ENCODE data around the gene CMTM7. TPM values are rescaled to one million over a fixed set of nuclear protein-coding genes. Genes with fewer than 3 reads are reported as not detected.
A peak's percentile ranks its signal among the peaks of the same experiment; 100 is the strongest.

The CMTM7 gene
- total and polyA plus RNA-seq, 2 donors: 12.5 to 45.7 TPM

GRCh38 chr3:32481791-32482631 is 90.4 kb downstream of the CMTM7 start:
- peaks cover 0 to 6% of the 10 kb centered on the region in 2 donors for H3K4me1 ChIP-seq (ENCODE audit: control insufficient read depth in 2 of 2, insufficient read depth in 2 of 2, low read length in 2 of 2)
- no peaks in the 10 kb centered on the region for H3K27me3 ChIP-seq (ENCODE audit: control insufficient read depth in 2 of 2, insufficient read depth in 1 of 2, low read length in 1 of 2)
- H3K27ac ChIP-seq (ENCODE audit: low read depth in 1 of 2, low read length in 1 of 2): no peak overlapping the region
- DNase-seq (ENCODE audit: low read depth in 6 of 9, low spot score in 9 of 9): no peak
- WGBS: 99% methylated on average over 3 of the region's 3 CpGs
- H3K36me3 ChIP-seq (ENCODE audit: control insufficient read depth in 2 of 2, insufficient read depth in 2 of 2, low read length in 1 of 2): peaks cover 20 to 41% of the 10 kb centered on the region in 2 donors
- H3K4me3 ChIP-seq (ENCODE audit: low read length in 2 of 2): no peak overlapping the region
- no peaks in the 10 kb centered on the region for H3K9me3 ChIP-seq (ENCODE audit: control insufficient read depth in 2 of 2, insufficient read depth in 1 of 2, low read length in 1 of 2)

GRCh38 chr3:32482693-32483092 is 91.0 kb downstream of the CMTM7 start:
- peaks cover 20 to 45% of the 10 kb centered on the region in 2 donors for H3K36me3 ChIP-seq (ENCODE audit: control insufficient read depth in 2 of 2, insufficient read depth in 2 of 2, low read length in 1 of 2)
- peak in 1 of 9 donors; percentile 41 for DNase-seq (ENCODE audit: low read depth in 6 of 9, low spot score in 9 of 9)
- 32% methylated on average over 1 of the region's 1 CpG for WGBS

GRCh38 chr3:32483772-32484171 is 92.1 kb downstream of the CMTM7 start:
- H3K27ac ChIP-seq (ENCODE audit: low read depth in 1 of 2, low read length in 1 of 2): no peak overlapping the region
- H3K9me3 ChIP-seq (ENCODE audit: control insufficient read depth in 2 of 2, insufficient read depth in 1 of 2, low read length in 1 of 2): no peaks in the 10 kb centered on the region
- no peaks in the 10 kb centered on the region for H3K27me3 ChIP-seq (ENCODE audit: control insufficient read depth in 2 of 2, insufficient read depth in 1 of 2, low read length in 1 of 2)
- H3K4me3 ChIP-seq (ENCODE audit: low read length in 2 of 2): no peak overlapping the region
- WGBS: 89% methylated on average over 1 of the region's 1 CpG
- H3K4me1 ChIP-seq (ENCODE audit: control insufficient read depth in 2 of 2, insufficient read depth in 2 of 2, low read length in 2 of 2): peaks cover 0 to 6% of the 10 kb centered on the region in 2 donors
- DNase-seq (ENCODE audit: low read depth in 6 of 9, low spot score in 9 of 9): no peak
- peaks cover 20 to 38% of the 10 kb centered on the region in 2 donors for H3K36me3 ChIP-seq (ENCODE audit: control insufficient read depth in 2 of 2, insufficient read depth in 2 of 2, low read length in 1 of 2)

More at GRCh38 chr3:32482693-32483092, 91.0 kb downstream of the CMTM7 start:
- Histone ChIP-seq H3K27ac (ENCODE audit: low read depth in 1 of 2, low read length in 1 of 2) (no peak overlapping the region), H3K4me3 (ENCODE audit: low read length in 2 of 2) (no peak overlapping the region), H3K27me3 (ENCODE audit: control insufficient read depth in 2 of 2, insufficient read depth in 1 of 2, low read length in 1 of 2) (no peaks in the 10 kb centered on the region), H3K9me3 (ENCODE audit: control insufficient read depth in 2 of 2, insufficient read depth in 1 of 2, low read length in 1 of 2) (no peaks in the 10 kb centered on the region), H3K4me1 (ENCODE audit: control insufficient read depth in 2 of 2, insufficient read depth in 2 of 2, low read length in 2 of 2) (peaks cover 0 to 6% of the 10 kb centered on the region in 2 donors)

GRCh38 chr3:32484436-32484835 is 92.8 kb downstream of the CMTM7 start:
- Histone ChIP-seq H3K27ac (ENCODE audit: low read depth in 1 of 2, low read length in 1 of 2) (peak overlapping the region in 1 of 2 donors; percentile 11), H3K36me3 (ENCODE audit: control insufficient read depth in 2 of 2, insufficient read depth in 2 of 2, low read length in 1 of 2) (peaks cover 20 to 31% of the 10 kb centered on the region in 2 donors), H3K9me3 (ENCODE audit: control insufficient read depth in 2 of 2, insufficient read depth in 1 of 2, low read length in 1 of 2) (no peaks in the 10 kb centered on the region), H3K4me3 (ENCODE audit: low read length in 2 of 2) (no peak overlapping the region), H3K27me3 (ENCODE audit: control insufficient read depth in 2 of 2, insufficient read depth in 1 of 2, low read length in 1 of 2) (no peaks in the 10 kb centered on the region), H3K4me1 (ENCODE audit: control insufficient read depth in 2 of 2, insufficient read depth in 2 of 2, low read length in 2 of 2) (peaks cover 0 to 6% of the 10 kb centered on the region in 2 donors)
- DNase-seq (ENCODE audit: low read depth in 6 of 9, low spot score in 9 of 9): no peak
- WGBS: 93% methylated on average over 6 of the region's 6 CpGs

- Histone ChIP-seq H3K4me1 (ENCODE audit: control insufficient read depth in 2 of 2, insufficient read depth in 2 of 2, low read length in 2 of 2) (no peaks in the 10 kb centered on the region), H3K27ac (ENCODE audit: low read depth in 1 of 2, low read length in 1 of 2) (no peak overlapping the region)
Measured at GRCh38 chr3:32487781-32488473, 96.3 kb downstream of the CMTM7 start.

GRCh38 chr3:32488474-32489008 is 96.9 kb downstream of the CMTM7 start:
- 96% methylated on average over 3 of the region's 3 CpGs for WGBS
- Histone ChIP-seq H3K4me1 (ENCODE audit: control insufficient read depth in 2 of 2, insufficient read depth in 2 of 2, low read length in 2 of 2) (no peaks in the 10 kb centered on the region), H3K36me3 (ENCODE audit: control insufficient read depth in 2 of 2, insufficient read depth in 2 of 2, low read length in 1 of 2) (peaks cover 10 to 18% of the 10 kb centered on the region in 2 donors), H3K27me3 (ENCODE audit: control insufficient read depth in 2 of 2, insufficient read depth in 1 of 2, low read length in 1 of 2) (no peaks in the 10 kb centered on the region), H3K4me3 (ENCODE audit: low read length in 2 of 2) (no peak overlapping the region), H3K9me3 (ENCODE audit: control insufficient read depth in 2 of 2, insufficient read depth in 1 of 2, low read length in 1 of 2) (no peaks in the 10 kb centered on the region), H3K27ac (ENCODE audit: low read depth in 1 of 2, low read length in 1 of 2) (no peak overlapping the region)
- DNase-seq (ENCODE audit: low read depth in 6 of 9, low spot score in 9 of 9): no peak

More at GRCh38 chr3:32487781-32488473, 96.3 kb downstream of the CMTM7 start:
- no peak overlapping the region for H3K4me3 ChIP-seq (ENCODE audit: low read length in 2 of 2)
- DNase-seq (ENCODE audit: low read depth in 6 of 9, low spot score in 9 of 9): no peak
- H3K27me3 ChIP-seq (ENCODE audit: control insufficient read depth in 2 of 2, insufficient read depth in 1 of 2, low read length in 1 of 2): no peaks in the 10 kb centered on the region
- peaks cover 10 to 19% of the 10 kb centered on the region in 2 donors for H3K36me3 ChIP-seq (ENCODE audit: control insufficient read depth in 2 of 2, insufficient read depth in 2 of 2, low read length in 1 of 2)
- WGBS: over 99% methylated on average over 3 of the region's 3 CpGs
- H3K9me3 ChIP-seq (ENCODE audit: control insufficient read depth in 2 of 2, insufficient read depth in 1 of 2, low read length in 1 of 2): no peaks in the 10 kb centered on the region

GRCh38 chr3:32492684-32493436 is 101.2 kb downstream of the CMTM7 start:
- H3K9me3 ChIP-seq (ENCODE audit: control insufficient read depth in 2 of 2, insufficient read depth in 1 of 2, low read length in 1 of 2): no peaks in the 10 kb centered on the region
- H3K4me1 ChIP-seq (ENCODE audit: control insufficient read depth in 2 of 2, insufficient read depth in 2 of 2, low read length in 2 of 2): no peaks in the 10 kb centered on the region
- DNase-seq (ENCODE audit: low read depth in 6 of 9, low spot score in 9 of 9): no peak
- H3K27me3 ChIP-seq (ENCODE audit: control insufficient read depth in 2 of 2, insufficient read depth in 1 of 2, low read length in 1 of 2): no peaks in the 10 kb centered on the region
- H3K27ac ChIP-seq (ENCODE audit: low read depth in 1 of 2, low read length in 1 of 2): no peak overlapping the region
- no peaks in the 10 kb centered on the region for H3K36me3 ChIP-seq (ENCODE audit: control insufficient read depth in 2 of 2, insufficient read depth in 2 of 2, low read length in 1 of 2)
- H3K4me3 ChIP-seq (ENCODE audit: low read length in 2 of 2): no peak overlapping the region
- WGBS: 98% methylated on average over 3 of the region's 3 CpGs

- H3K27me3 ChIP-seq (ENCODE audit: control insufficient read depth in 2 of 2, insufficient read depth in 1 of 2, low read length in 1 of 2): no peaks in the 10 kb centered on the region
Measured at GRCh38 chr3:32493437-32494414, 102.1 kb downstream of the CMTM7 start.

More at GRCh38 chr3:32493437-32494414, 102.1 kb downstream of the CMTM7 start:
- DNase-seq (ENCODE audit: low read depth in 6 of 9, low spot score in 9 of 9): no peak
- Histone ChIP-seq H3K4me1 (ENCODE audit: control insufficient read depth in 2 of 2, insufficient read depth in 2 of 2, low read length in 2 of 2) (no peaks in the 10 kb centered on the region), H3K27ac (ENCODE audit: low read depth in 1 of 2, low read length in 1 of 2) (peak overlapping the region in 1 of 2 donors; percentile 40), H3K36me3 (ENCODE audit: control insufficient read depth in 2 of 2, insufficient read depth in 2 of 2, low read length in 1 of 2) (no peaks in the 10 kb centered on the region), H3K9me3 (ENCODE audit: control insufficient read depth in 2 of 2, insufficient read depth in 1 of 2, low read length in 1 of 2) (no peaks in the 10 kb centered on the region), H3K4me3 (ENCODE audit: low read length in 2 of 2) (no peak overlapping the region)
- 93% methylated on average over 3 of the region's 3 CpGs for WGBS
